SK-N-SH (cell line): ENCODE results near the gene TMEM190. TPM values are rescaled to one million over a fixed set of nuclear protein-coding genes. Genes with fewer than 3 reads are reported as not detected.
"Not testable (repeated sequence)": the region's sequence is repeated elsewhere in the genome, so short reads cannot be mapped to it uniquely, and the experiment has no call there.

Experiments
- CTCF ChIA-PET: fragments of 300-600, 350-600 bp; formaldehyde crosslinking; extraction: SDS; loops from one replicate; lab custom pipeline; 2021; lab: Yijun Ruan, JAX
- POLR2A ChIA-PET: fragments of 350-600 bp; sonication (Branson Sonifier 250); formaldehyde crosslinking; extraction: SDS; loops from one replicate; lab custom pipeline; 2020; ENCODE audit warnings: antibody characterized with exemption, inconsistent platforms; lab: Yijun Ruan, JAX
- DNase-seq: peaks from one replicate; pipeline ENCODE4 v3.0.0; 2012
- H2AFZ ChIP-seq: fragments of 200-600 bp; sonication (generic); 2 replicates; pipeline ENCODE4 v1.8.1; 2016; ENCODE audit warnings: antibody characterized with exemption, mild to moderate bottlenecking, low read depth
- H3F3A ChIP-seq: fragments of 200-600 bp; sonication (generic); replicated peaks from 2 replicates; pipeline ENCODE3; 2016; ENCODE audit warnings: antibody characterized with exemption, mild to moderate bottlenecking; ENCODE audit not compliant: insufficient read depth
- H3K27ac ChIP-seq, 2 experiments: fragments of 200-500 bp in 1 of 2; fragments of 200-600 bp in 1 of 2; sonication (Bioruptor generic) in 1 of 2; sonication (generic), shearing (Covaris generic) in 1 of 2; 2 replicates each; pipeline versions ENCODE4 v1.5.1 to v1.6.1; 2014 to 2016; ENCODE audit warnings: low read depth in 2 of 2, inconsistent platforms in 1 of 2, low read length in 1 of 2, mild to moderate bottlenecking in 1 of 2, mixed read lengths in 1 of 2
- H3K27me3 ChIP-seq: fragments of 200-600 bp; sonication (generic), shearing (Covaris generic); 2 replicates; pipeline ENCODE4 v1.6.1; 2016; ENCODE audit warnings: mixed run types; ENCODE audit not compliant: insufficient read depth
- H3K36me3 ChIP-seq, 2 experiments: fragments of 200-500 bp in 1 of 2; fragments of 200-600 bp in 1 of 2; sonication (Bioruptor generic) in 1 of 2; sonication (generic) in 1 of 2; replicated peaks in 1 of 2; 2 replicates each; pipeline versions ENCODE3 to v1.5.1; 2014 to 2016; ENCODE audit warnings: low read length in 1 of 2, mild to moderate bottlenecking in 1 of 2; ENCODE audit not compliant: insufficient read depth in 2 of 2, control insufficient read depth in 1 of 2
- H3K4me1 ChIP-seq, 2 experiments: fragments of 200-500 bp in 1 of 2; fragments of 200-600 bp in 1 of 2; sonication (Bioruptor generic) in 1 of 2; sonication (generic), shearing (Covaris generic) in 1 of 2; 2 replicates each; pipeline versions ENCODE4 v1.5.1 to v1.6.1; 2014 to 2016; ENCODE audit warnings: low read depth in 1 of 2, low read length in 1 of 2, mixed run types in 1 of 2; ENCODE audit not compliant: insufficient read depth in 2 of 2, control insufficient read depth in 1 of 2
- H3K4me2 ChIP-seq: fragments of 200-600 bp; sonication (generic), shearing (Covaris generic); 2 replicates; pipeline ENCODE4 v1.6.1; 2017; ENCODE audit warnings: mixed run types
- H3K4me3 ChIP-seq, 2 experiments: fragments of 200-500 bp in 1 of 2; fragments of 200-600 bp in 1 of 2; sonication (Bioruptor generic) in 1 of 2; sonication (generic), shearing (Covaris generic) in 1 of 2; 2 replicates each; pipeline versions ENCODE4 v1.5.1 to v1.8.1; 2014 to 2016; ENCODE audit warnings: low read depth in 2 of 2, inconsistent platforms in 1 of 2, low read length in 1 of 2, mild to moderate bottlenecking in 1 of 2, mixed read lengths in 1 of 2, moderate library complexity in 1 of 2
- H3K79me2 ChIP-seq: fragments of 200-600 bp; sonication (generic); 2 replicates; pipeline ENCODE4 v1.8.1; 2017; ENCODE audit warnings: mild to moderate bottlenecking; ENCODE audit not compliant: insufficient read depth
- H3K9ac ChIP-seq: fragments of 200-600 bp; sonication (generic); 2 replicates; pipeline ENCODE4 v1.6.1; 2017; ENCODE audit warnings: mixed run types
- H3K9me2 ChIP-seq: fragments of 200-600 bp; sonication (generic); 2 replicates; pipeline ENCODE4 v1.6.1; 2017; ENCODE audit warnings: mixed run types
- H3K9me3 ChIP-seq: fragments of 200-600 bp; sonication (generic); 2 replicates; pipeline ENCODE4 v1.6.1; 2017; ENCODE audit warnings: mixed run types, mild to moderate bottlenecking, moderate library complexity
- H4K20me1 ChIP-seq: fragments of 200-600 bp; sonication (generic); 2 replicates; pipeline ENCODE4 v1.6.1; 2017; ENCODE audit warnings: mild to moderate bottlenecking, mixed run types; ENCODE audit not compliant: insufficient read depth
- CTCF ChIP-seq: fragments of 200-600 bp; sonication (generic); IDR thresholded peaks from 2 replicates; pipeline ENCODE4 v1.6.1; 2017; ENCODE audit warnings: antibody characterized with exemption, mild to moderate bottlenecking, moderate library complexity
- EZH2phosphoT487 ChIP-seq: fragments of 200-600 bp; sonication (generic); IDR thresholded peaks from 2 replicates; pipeline ENCODE4 v1.6.1; 2017; ENCODE audit warnings: low read depth, mixed run types, mild to moderate bottlenecking, antibody characterized with exemption, moderate library complexity, borderline replicate concordance
- FOSL2 ChIP-seq: IDR thresholded peaks from 2 replicates; pipeline ENCODE4 v1.4.0; 2012; ENCODE audit warnings: low read depth, mild to moderate bottlenecking, moderate library complexity, borderline replicate concordance
- FOXJ3 ChIP-seq: sonication (generic); formaldehyde crosslinking; IDR thresholded peaks from 2 replicates; pipeline ENCODE4 v1.5.1; 2020; ENCODE audit warnings: mild to moderate bottlenecking, missing genetic modification reagents
- FOXM1 ChIP-seq: IDR thresholded peaks from 2 replicates; pipeline ENCODE4 v1.4.0; 2012; ENCODE audit warnings: low read depth, mild to moderate bottlenecking
- GABPA ChIP-seq: IDR thresholded peaks from 2 replicates; pipeline ENCODE4 v1.4.0; 2012; ENCODE audit warnings: low read depth, mild to moderate bottlenecking
- MEF2A ChIP-seq: IDR thresholded peaks from 2 replicates; pipeline ENCODE4 v1.4.0; 2012; ENCODE audit warnings: low read depth, borderline replicate concordance
- MXI1 ChIP-seq: IDR thresholded peaks from 2 replicates; pipeline ENCODE4 v1.6.1; 2012; ENCODE audit warnings: mild to moderate bottlenecking, low read depth, low read length, improper control_type of control experiment
- NRF1 ChIP-seq: IDR thresholded peaks from 2 replicates; pipeline ENCODE4 v1.6.1; 2012; ENCODE audit warnings: low read depth, mild to moderate bottlenecking, low read length
- POLR2AphosphoS5 ChIP-seq: IDR thresholded peaks from 2 replicates; pipeline ENCODE4 v1.6.1; 2012; ENCODE audit warnings: low read depth, low read length
- RAD21 ChIP-seq: IDR thresholded peaks from 2 replicates; pipeline ENCODE4 v1.6.1; 2012; ENCODE audit warnings: mild to moderate bottlenecking, low read length
- RCOR1 ChIP-seq: fragments of 150-350 bp; IDR thresholded peaks from 2 replicates; pipeline ENCODE4 v1.6.1; 2017; ENCODE audit warnings: antibody characterized with exemption, low read length
- RFX5 ChIP-seq: IDR thresholded peaks from 2 replicates; pipeline ENCODE4 v1.6.1; 2012; ENCODE audit warnings: mild to moderate bottlenecking, improper control_type of control experiment, low read length
- RXRA ChIP-seq: IDR thresholded peaks from 2 replicates; pipeline ENCODE4 v1.4.0; 2012; ENCODE audit warnings: low read depth, mild to moderate bottlenecking, borderline replicate concordance
- SIN3A ChIP-seq: IDR thresholded peaks from 2 replicates; pipeline ENCODE4 v1.6.1; 2012; ENCODE audit warnings: low read depth, mild to moderate bottlenecking, low read length, moderate library complexity, borderline replicate concordance
- USF1 ChIP-seq: IDR thresholded peaks from 2 replicates; pipeline ENCODE4 v1.4.0; 2012; ENCODE audit warnings: low read depth, borderline replicate concordance
- USF2 ChIP-seq: fragments of 150-350 bp; IDR thresholded peaks from 2 replicates; pipeline ENCODE4 v1.6.1; 2017; ENCODE audit warnings: antibody characterized with exemption, low read length, low read depth, borderline replicate concordance
- YY1 ChIP-seq: IDR thresholded peaks from 2 replicates; pipeline ENCODE4 v1.4.0; 2012; ENCODE audit warnings: low read depth, mild to moderate bottlenecking
- WGBS: methylation state at CpG from one replicate; pipeline ENCODE4 v1.1.6; 2017; ENCODE audit warnings: low lambda C conversion rate; 5-methylcytosine and 5-hydroxymethylcytosine counted together
- polyA plus RNA-seq, 3 experiments: library from polyadenylated mRNA; depleted of rRNA; stranded (reverse); fragments of >200 nt; gene quantifications; 2 replicates each; pipeline ENCODE4 v1.2.3, GENCODE V29; 2012

The TMEM190 gene
- polyA plus RNA-seq, 1 of the 3 experiments (the other 2 are of a cell fraction): 0.77 TPM

DNA sequence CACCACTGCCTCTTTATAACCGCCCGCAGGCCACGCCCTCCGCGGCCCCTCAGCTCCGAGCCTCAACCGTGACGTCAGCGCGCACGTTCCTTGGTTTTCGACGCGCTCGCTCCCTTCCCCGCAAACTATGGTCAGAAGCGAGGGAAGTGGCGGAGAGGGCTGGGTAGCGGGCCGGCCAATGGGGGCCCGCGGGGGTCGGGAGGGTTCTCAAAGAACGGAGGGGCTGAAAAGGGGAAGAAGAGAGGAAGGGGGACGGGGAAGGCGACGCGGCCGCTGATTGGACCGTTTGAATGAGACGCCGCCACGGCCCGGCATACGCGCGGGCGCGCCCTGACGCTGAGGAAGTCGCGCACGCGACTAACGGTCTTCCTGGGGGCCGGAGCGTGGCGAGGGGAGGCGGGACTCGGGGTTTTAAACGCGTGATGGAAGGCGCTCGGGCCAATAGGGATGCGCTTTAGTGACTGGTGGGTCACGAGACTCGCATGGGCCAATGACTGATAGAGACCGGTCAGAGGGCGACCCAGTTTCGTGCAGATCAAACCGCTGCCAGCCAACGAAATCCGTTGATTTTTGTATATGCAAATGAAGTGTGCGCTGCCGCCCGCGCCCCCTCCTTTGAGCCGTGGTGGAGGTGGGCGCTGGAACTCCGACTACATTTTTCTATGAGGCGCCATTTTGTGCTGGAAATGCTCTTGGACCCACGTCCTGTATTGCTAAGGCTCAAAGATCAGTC, 31.3 kb downstream of the TMEM190 start (continued):
- no peak for TF ChIP-seq FOSL2
- peak; percentile 40; the same call in 1 of the 2 replicates for TF ChIP-seq RFX5
- TF ChIP-seq GABPA: peak; percentile 58; the same call in 1 of the 2 replicates
- peak; percentile 94 for TF ChIP-seq USF1
- TF ChIP-seq YY1: peak; percentile 88
- TF ChIP-seq FOXM1: peak; percentile 99
- peak; percentile 86 for TF ChIP-seq MXI1

- Histone ChIP-seq H4K20me1 (peaks cover 32% of the 10 kb centered on the region), H3K4me3 (peak overlapping the region; percentile 33 to 43), H3K27ac (peak overlapping the region; percentile 98), H3K4me1 (peaks cover 5 to 21% of the 10 kb centered on the region in 2 experiments; a peak in 3 of 4 replicates), H3K9me2 (no peaks in the 10 kb centered on the region), H2AFZ (peak overlapping the region; percentile 87), H3K36me3 (peaks cover 7 to 12% of the 10 kb centered on the region in 2 experiments), H3K9ac (peak overlapping the region; percentile 58), H3K4me2 (peak overlapping the region; percentile 68), H3K27me3 (no peaks in the 10 kb centered on the region), H3K9me3 (no peaks in the 10 kb centered on the region), H3F3A (peaks cover 10% of the 10 kb centered on the region), H3K79me2 (peaks cover 40% of the 10 kb centered on the region)
- 59% methylated on average over 9 of the region's 9 CpGs for WGBS
- no peak for DNase-seq
- TF ChIP-seq USF1 (no peak), POLR2AphosphoS5 (no peak), EZH2phosphoT487 (no peak), RCOR1 (no peak; the same call in 1 of the 2 replicates), FOXJ3 (CRISPR knock-in tag) (no peak), SIN3A (no peak), FOXM1 (no peak), MEF2A (no peak), USF2 (no peak), RFX5 (no peak), RAD21 (no peak), CTCF (no peak), NRF1 (no peak), FOSL2 (no peak), RXRA (no peak)
- ChIA-PET CTCF (interaction anchor here (0.7 to 2.4 kb wide), 3 partner anchors 10 to 106 kb away, joined by 3 to 18 read pairs (median 5); no protein-coding TSS in a partner anchor), POLR2A (interaction anchor here (0.8 kb wide), 1 partner anchor 69 kb away, joined by 3 read pairs; the partner anchor contains the start of gene KMT5C)
These were observed 31.9 kb downstream of the TMEM190 start for GRCh38 chr19:55408533-55408872.

DNA sequence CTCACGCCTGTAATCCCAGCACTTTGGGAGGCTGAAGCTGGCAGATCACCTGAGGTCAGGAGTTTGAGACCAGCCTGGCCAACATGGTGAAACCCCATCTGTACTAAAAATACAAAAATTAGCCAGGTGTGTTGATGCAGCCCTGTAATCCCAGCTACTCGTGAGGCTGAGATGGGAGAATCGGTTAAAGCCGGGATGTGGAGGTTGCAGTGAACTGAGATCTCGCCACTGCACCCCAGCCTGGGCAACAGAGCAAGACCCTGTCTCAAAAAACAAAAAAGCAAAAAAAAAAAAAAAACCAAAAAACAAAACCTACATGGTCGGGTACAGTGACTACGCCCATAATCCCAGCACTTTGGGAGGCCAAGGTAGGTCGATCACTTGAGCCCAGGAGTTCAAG, 32.6 kb downstream of the TMEM190 start:
- H3K27ac ChIP-seq, DNase-seq, H3K9ac ChIP-seq, H3K4me3 ChIP-seq, H3K9me3 ChIP-seq, H3K4me2 ChIP-seq, H3K9me2 ChIP-seq, H3K27me3 ChIP-seq, H2AFZ ChIP-seq, H3F3A ChIP-seq: not testable (repeated sequence)
- Histone ChIP-seq H4K20me1 (peaks cover 25% of the 10 kb centered on the region), H3K36me3 (peaks cover 6 to 12% of the 10 kb centered on the region in 2 experiments), H3K4me1 (peaks cover 5 to 21% of the 10 kb centered on the region in 2 experiments; a peak in 3 of 4 replicates), H3K79me2 (peaks cover 33% of the 10 kb centered on the region)
- POLR2A ChIA-PET: interaction anchor here (0.6 to 0.8 kb wide), 2 partner anchors 19 to 70 kb away, joined by 3 read pairs; partner anchors contain the start of gene KMT5C
- 95% methylated on average over 8 of the region's 8 CpGs for whole genome bisulfite sequencing
- CTCF ChIA-PET: interaction anchor here (0.9 to 2.4 kb wide), 5 partner anchors 9 to 268 kb away, joined by 3 to 18 read pairs (median 5); no protein-coding TSS in a partner anchor
